ENCODE results near the gene PPP1R3G. TPM values are rescaled to one million over a fixed set of nuclear protein-coding genes. Genes with fewer than 3 reads are reported as not detected.
A peak's percentile ranks its signal among the peaks of the same experiment; 100 is the strongest.

Gene PPP1R3G
- total and polyA plus RNA-seq, 9 donors, result 1.4 to 2.9 (median 2.5) TPM

DNA sequence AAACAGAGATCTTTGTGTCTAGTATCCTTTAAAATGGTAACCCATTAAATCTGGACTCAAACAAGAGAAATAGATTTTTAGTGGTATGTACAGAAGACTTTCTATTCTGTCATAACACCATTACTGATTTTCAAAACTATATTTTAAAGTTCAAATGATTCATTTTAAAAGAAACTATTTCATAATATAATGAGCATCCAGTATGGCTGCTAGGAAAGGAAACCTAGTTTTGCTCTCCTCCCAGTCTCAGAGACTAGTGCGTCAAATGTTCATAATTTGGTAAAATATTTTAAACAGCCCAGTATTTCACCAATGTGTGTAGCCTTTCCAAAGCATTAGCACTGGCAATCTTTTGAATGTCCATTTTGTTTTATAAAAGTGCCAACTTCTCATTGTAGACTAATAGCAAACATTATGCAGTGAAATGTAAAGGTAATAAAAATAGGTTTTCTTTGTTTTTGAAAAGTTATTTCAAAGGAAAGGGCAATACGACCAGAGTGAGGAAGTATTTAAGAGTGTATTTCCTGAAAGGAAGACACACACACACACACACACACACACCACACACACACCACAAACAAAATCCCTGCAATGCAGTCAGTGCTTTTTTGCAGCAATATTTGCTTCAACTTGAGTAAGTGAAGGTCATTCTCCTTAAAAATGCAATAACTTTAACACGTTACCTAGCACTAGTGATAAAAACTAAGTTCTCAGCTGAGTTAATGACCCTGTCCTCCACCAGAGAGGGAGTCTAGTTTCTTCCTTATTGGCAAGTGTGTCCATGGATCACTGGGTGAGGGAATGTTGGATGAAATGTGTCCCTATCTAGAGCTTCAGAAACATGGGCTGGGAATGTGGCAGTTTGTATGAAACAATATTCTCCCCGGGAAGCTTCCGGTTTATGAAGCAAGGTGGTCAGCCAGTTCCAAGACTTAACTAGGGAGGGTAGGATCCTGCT, 4.6 kb downstream of the PPP1R3G start:
- Histone ChIP-seq H3K4me3 (ENCODE audit: low read length) (no peak overlapping the region), H3K4me1 (ENCODE audit: control insufficient read depth, insufficient read depth, low read length) (peaks cover 10% of the 10 kb centered on the region), H3K27me3 (ENCODE audit: control insufficient read depth, insufficient read depth, low read length) (peaks cover 13% of the 10 kb centered on the region), H3K36me3 (ENCODE audit: control insufficient read depth, insufficient read depth, low read length) (no peaks in the 10 kb centered on the region), H3K27ac (ENCODE audit: low read length) (peak overlapping the region; percentile 29), H3K9me3 (replicated peaks; ENCODE audit: control insufficient read depth, low read depth, low read length) (no peaks in the 10 kb centered on the region)
- no peak for DNase-seq
- WGBS (ENCODE audit: insufficient coverage), result 74% methylated on average over 2 of the region's 5 CpGs

DNA sequence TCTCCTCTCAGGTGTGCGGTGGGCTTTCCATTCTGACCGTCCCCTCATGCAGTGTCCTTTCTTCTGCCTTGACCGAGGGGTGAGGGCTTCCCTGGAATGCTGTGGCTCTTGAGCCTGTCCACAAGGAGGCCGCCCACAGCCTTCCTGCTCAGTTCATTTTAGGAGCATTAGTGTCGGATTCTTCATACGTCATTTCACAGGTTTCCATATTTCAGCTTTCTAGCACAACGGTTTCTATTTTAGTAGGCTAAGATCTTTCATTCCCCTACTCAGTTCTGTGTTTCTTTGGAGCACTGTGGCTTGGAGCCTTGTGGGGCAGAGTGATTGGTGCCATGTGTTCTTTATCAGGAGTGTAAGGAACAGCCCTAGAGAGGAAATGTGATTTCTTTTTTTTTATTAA, 5.5 kb downstream of the PPP1R3G start:
- Histone ChIP-seq H3K36me3 (ENCODE audit: control insufficient read depth, insufficient read depth, low read length) (no peaks in the 10 kb centered on the region), H3K9me3 (replicated peaks; ENCODE audit: control insufficient read depth, low read depth, low read length) (no peaks in the 10 kb centered on the region), H3K27me3 (ENCODE audit: control insufficient read depth, insufficient read depth, low read length) (peaks cover 13% of the 10 kb centered on the region), H3K4me3 (ENCODE audit: low read length) (no peak overlapping the region), H3K4me1 (ENCODE audit: control insufficient read depth, insufficient read depth, low read length) (peaks cover 8% of the 10 kb centered on the region), H3K27ac (ENCODE audit: low read length) (peak overlapping the region; percentile 29)
- WGBS (ENCODE audit: insufficient coverage), result 79% methylated on average over 3 of the region's 7 CpGs
- no peak for DNase-seq

DNA sequence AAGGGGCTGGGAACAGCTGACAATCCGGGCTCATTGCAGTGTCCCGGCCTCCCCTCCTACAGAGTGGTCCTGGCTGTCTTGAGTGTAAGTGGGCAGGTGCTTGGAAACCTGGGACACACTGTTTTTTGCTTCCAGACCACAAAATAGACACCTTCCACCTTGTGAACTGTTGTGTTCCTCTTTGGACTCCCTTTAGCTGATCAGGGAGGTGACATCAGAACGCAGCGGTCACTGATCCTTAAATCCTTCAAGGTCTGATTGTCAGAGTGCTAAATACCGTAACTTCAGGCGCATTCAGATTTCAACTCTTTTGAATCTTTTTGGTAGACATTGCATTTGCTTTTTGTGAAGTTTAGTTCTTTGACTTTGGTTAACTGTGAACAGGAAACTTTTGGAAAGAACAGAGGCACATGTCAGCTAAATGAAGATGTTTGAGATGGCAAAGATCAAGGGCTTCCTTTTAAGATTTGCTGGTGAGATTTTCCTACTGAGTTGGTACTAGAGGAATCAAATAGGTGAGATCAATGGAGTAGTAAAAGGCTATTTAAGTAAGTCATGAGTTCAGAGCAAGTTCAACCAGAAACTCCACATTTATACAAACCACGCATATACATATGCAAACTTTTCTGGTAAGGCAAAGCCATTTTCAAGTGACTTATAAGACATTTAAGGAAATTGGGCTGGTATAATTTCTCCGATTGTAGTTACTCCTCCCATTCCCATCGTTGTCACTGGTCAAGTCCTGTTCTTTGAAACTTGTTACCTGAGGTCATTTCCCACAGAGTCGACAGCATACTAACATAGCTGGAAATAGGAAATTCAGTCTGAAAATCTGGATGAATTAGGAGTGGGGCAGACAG, 6.3 kb downstream of the PPP1R3G start:
- Histone ChIP-seq H3K4me1 (ENCODE audit: control insufficient read depth, insufficient read depth, low read length) (peaks cover 4% of the 10 kb centered on the region), H3K36me3 (ENCODE audit: control insufficient read depth, insufficient read depth, low read length) (no peaks in the 10 kb centered on the region), H3K9me3 (replicated peaks; ENCODE audit: control insufficient read depth, low read depth, low read length) (no peaks in the 10 kb centered on the region), H3K27ac (ENCODE audit: low read length) (no peak overlapping the region), H3K27me3 (ENCODE audit: control insufficient read depth, insufficient read depth, low read length) (peaks cover 9% of the 10 kb centered on the region), H3K4me3 (ENCODE audit: low read length) (no peak overlapping the region)
- 93% methylated on average over 3 of the region's 10 CpGs for WGBS (ENCODE audit: insufficient coverage)
- DNase-seq, result no peak

DNA sequence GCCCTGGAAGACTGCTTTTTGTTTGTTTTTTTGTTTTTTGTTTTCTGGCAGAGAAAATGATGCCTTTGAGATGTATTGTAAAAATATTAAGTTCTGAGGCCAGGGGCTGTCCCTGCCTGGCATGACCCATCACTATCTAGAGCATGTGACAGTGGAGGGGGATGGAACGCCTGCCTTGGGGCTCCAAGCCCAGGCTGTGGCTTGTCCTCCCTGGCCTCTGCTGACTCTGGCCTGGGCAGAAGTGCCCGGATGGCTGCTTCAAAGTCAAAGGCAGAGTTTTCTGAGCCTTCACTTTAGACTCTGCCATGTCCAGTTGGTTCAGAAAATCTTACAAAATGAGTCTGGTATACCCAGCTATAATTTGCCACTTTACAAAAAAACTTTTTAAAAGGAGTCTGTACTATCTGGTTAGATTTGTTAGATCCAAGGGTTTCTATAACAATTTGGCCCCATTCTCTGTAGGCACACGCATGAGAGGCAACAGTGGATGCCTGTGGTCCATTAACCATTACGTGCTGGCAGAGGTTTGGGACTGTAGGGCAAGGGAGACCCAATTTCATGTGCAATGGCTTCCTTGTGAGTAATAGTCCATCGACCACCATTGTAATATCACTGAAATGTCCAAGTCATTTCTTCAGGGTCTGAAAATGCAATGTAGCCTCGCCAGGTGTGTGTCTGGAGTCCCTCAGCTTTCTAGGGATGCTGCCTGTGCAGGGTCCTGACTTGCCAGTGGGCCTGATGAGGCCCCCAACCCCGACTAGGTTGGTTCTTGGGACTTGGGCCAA, 8.3 kb downstream of the PPP1R3G start:
- H3K4me3 ChIP-seq (ENCODE audit: low read length), result no peak overlapping the region
- no peaks in the 10 kb centered on the region for H3K4me1 ChIP-seq (ENCODE audit: control insufficient read depth, insufficient read depth, low read length)
- H3K27me3 ChIP-seq (ENCODE audit: control insufficient read depth, insufficient read depth, low read length), result no peaks in the 10 kb centered on the region
- no peaks in the 10 kb centered on the region for H3K9me3 ChIP-seq (replicated peaks; ENCODE audit: control insufficient read depth, low read depth, low read length)
- no peak for DNase-seq
- H3K36me3 ChIP-seq (ENCODE audit: control insufficient read depth, insufficient read depth, low read length), result no peaks in the 10 kb centered on the region
- 95% methylated on average over 4 of the region's 7 CpGs for WGBS (ENCODE audit: insufficient coverage)
- no peak overlapping the region for H3K27ac ChIP-seq (ENCODE audit: low read length)

DNA sequence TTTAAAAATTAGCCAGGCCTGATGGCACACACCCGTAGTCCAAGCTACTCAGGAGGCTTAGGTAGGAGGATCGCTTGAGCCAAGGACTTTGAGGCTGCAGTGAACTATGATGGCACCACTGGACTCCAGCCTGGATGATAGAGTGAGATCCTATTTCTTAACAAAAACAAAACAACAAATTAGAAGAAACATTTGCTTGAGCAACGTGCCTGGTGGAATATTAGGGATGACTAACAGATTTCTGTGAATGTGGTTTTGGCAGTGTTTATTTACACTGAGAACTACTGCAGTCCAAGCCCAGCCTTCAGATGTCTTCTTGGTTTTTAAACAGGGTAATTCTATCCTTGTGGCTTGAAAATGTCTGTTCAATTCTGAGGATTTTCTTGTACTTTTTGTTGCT, 9.2 kb downstream of the PPP1R3G start:
- no peaks in the 10 kb centered on the region for H3K27me3 ChIP-seq (ENCODE audit: control insufficient read depth, insufficient read depth, low read length)

DNA sequence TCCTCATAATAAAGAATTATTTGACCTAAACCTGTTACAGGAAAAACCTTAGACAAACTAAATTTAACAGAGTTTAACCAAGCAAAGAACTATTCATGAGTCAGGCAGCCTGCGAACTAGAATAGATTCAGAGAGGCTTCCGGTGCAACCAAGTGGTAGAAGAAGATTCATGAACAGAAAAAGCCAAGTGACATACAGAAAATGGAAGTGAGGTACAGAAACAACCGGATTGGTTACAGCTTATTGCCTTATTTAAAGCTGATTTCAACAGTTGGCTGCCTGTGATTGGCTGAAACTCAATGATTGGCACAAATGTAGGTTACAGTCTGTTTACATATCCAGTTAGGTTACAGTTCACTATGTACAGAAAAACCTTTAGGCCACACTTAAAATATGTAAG, 10.1 kb downstream of the PPP1R3G start:
- Histone ChIP-seq H3K27me3 (ENCODE audit: control insufficient read depth, insufficient read depth, low read length) (no peaks in the 10 kb centered on the region), H3K9me3 (replicated peaks; ENCODE audit: control insufficient read depth, low read depth, low read length) (no peaks in the 10 kb centered on the region), H3K4me1 (ENCODE audit: control insufficient read depth, insufficient read depth, low read length) (no peaks in the 10 kb centered on the region), H3K27ac (ENCODE audit: low read length) (no peak overlapping the region), H3K36me3 (ENCODE audit: control insufficient read depth, insufficient read depth, low read length) (no peaks in the 10 kb centered on the region), H3K4me3 (ENCODE audit: low read length) (no peak overlapping the region)
- WGBS (ENCODE audit: insufficient coverage), result 83% methylated on average over 3 of the region's 3 CpGs
- no peak for DNase-seq

More for the DNA sequence above, 9.2 kb downstream of the PPP1R3G start:
- no peaks in the 10 kb centered on the region for H3K9me3 ChIP-seq (replicated peaks; ENCODE audit: control insufficient read depth, low read depth, low read length)
- H3K27ac ChIP-seq (ENCODE audit: low read length), result no peak overlapping the region
- peak; percentile 63 for DNase-seq
- H3K4me1 ChIP-seq (ENCODE audit: control insufficient read depth, insufficient read depth, low read length), result no peaks in the 10 kb centered on the region
- no peak overlapping the region for H3K4me3 ChIP-seq (ENCODE audit: low read length)
- no peaks in the 10 kb centered on the region for H3K36me3 ChIP-seq (ENCODE audit: control insufficient read depth, insufficient read depth, low read length)
- no CpG with 5 or more reads among the region's 3 CpGs for WGBS (ENCODE audit: insufficient coverage)

DNA sequence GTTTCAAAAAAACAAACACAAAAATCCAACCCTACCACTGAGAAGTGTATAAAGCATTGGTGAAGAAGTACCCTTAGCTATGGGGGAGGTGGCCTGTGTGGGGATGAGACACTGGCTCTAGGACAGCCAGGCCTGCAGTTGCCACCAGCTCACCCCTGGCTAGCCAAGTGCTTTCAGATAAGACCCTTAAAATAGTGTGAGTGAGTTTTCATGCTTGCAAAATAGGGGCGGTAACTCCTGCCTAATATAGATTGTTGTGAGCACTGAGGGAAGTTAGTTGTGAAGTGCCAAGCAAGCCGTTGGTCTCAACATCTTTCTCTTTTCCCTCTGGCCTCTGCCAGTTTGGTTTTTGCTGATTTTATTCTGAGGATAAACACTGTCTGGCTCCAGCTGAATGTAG, 11.3 kb downstream of the PPP1R3G start:
- no peaks in the 10 kb centered on the region for H3K27me3 ChIP-seq (ENCODE audit: control insufficient read depth, insufficient read depth, low read length)
- H3K9me3 ChIP-seq (replicated peaks; ENCODE audit: control insufficient read depth, low read depth, low read length), result no peaks in the 10 kb centered on the region
- WGBS (ENCODE audit: insufficient coverage), result 100% methylated on average over 1 of the region's 2 CpGs
- H3K27ac ChIP-seq (ENCODE audit: low read length), result no peak overlapping the region
- H3K36me3 ChIP-seq (ENCODE audit: control insufficient read depth, insufficient read depth, low read length), result no peaks in the 10 kb centered on the region
- H3K4me1 ChIP-seq (ENCODE audit: control insufficient read depth, insufficient read depth, low read length), result no peaks in the 10 kb centered on the region
- DNase-seq, result no peak
- H3K4me3 ChIP-seq (ENCODE audit: low read length), result no peak overlapping the region

DNA sequence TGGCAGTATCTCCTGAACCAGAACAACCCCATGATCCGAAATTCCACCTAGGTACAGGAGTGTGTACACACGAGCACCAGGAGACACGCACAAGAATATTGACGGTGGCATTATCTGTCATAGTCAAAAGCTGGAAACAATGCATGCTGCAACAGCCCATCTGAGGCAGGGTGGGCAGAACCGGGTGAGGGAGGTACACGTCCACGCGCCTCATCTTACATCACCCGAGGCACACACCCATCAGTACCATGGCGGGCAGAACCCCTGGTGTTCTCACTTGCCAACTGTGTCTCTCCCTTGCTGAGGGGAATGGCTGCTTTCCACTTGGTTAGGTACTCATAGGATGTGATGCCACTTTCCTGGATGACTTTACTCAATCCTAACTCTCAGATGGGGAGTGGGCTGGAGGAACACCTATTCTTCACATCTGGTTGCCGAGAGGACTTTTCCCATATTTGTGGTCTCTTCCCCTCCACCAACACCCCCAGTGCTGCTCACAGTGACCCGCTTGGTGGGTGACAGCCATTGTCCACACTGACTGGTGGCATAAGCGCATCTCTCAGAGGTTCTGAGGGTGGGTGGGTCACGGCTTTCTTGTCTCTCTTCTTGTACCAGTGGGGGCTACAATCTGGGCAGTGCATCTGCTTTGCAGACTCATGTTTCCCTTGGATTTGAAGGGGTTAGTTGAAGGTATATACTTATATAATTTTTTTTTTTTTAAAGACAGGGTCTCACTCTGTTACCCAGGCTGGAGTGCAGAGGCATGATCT, 13.5 kb downstream of the PPP1R3G start:
- Histone ChIP-seq H3K36me3 (ENCODE audit: control insufficient read depth, insufficient read depth, low read length) (no peaks in the 10 kb centered on the region), H3K4me1 (ENCODE audit: control insufficient read depth, insufficient read depth, low read length) (no peaks in the 10 kb centered on the region), H3K4me3 (ENCODE audit: low read length) (no peak overlapping the region), H3K27me3 (ENCODE audit: control insufficient read depth, insufficient read depth, low read length) (no peaks in the 10 kb centered on the region), H3K9me3 (replicated peaks; ENCODE audit: control insufficient read depth, low read depth, low read length) (no peaks in the 10 kb centered on the region), H3K27ac (ENCODE audit: low read length) (no peak overlapping the region)
- WGBS (ENCODE audit: insufficient coverage), result 95% methylated on average over 5 of the region's 14 CpGs
- no peak for DNase-seq

DNA sequence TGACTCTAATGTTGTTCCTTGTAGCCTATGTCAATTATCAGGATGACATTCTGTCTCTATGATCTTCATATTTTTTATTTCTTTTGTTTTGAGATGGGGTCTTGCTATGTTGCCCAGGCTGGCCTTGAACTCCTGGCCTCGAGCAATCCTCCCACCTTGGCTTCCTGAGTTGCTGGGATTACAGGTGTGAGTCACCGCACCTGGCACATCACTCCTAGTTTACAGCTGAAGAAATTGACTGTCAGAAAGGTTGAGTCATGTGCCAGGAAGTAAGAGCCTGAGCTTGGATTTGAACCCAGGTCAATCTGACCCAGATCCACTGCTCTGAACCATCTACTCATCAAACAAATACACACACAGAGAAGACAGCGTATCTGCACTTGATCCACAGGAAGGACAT, 14.4 kb downstream of the PPP1R3G start:
- DNase-seq, result no peak
- no peaks in the 10 kb centered on the region for H3K36me3 ChIP-seq (ENCODE audit: control insufficient read depth, insufficient read depth, low read length)
- WGBS (ENCODE audit: insufficient coverage), result 95% methylated on average over 2 of the region's 3 CpGs
- H3K4me1 ChIP-seq (ENCODE audit: control insufficient read depth, insufficient read depth, low read length), result no peaks in the 10 kb centered on the region
- H3K9me3 ChIP-seq (replicated peaks; ENCODE audit: control insufficient read depth, low read depth, low read length), result no peaks in the 10 kb centered on the region
- no peak overlapping the region for H3K4me3 ChIP-seq (ENCODE audit: low read length)
- H3K27ac ChIP-seq (ENCODE audit: low read length), result no peak overlapping the region
- no peaks in the 10 kb centered on the region for H3K27me3 ChIP-seq (ENCODE audit: control insufficient read depth, insufficient read depth, low read length)

Data from muscle of leg (tissue), 11 donors.